Measurements from ENCODE around the gene FLG.
"Not testable (repeated sequence)": the region's sequence is repeated elsewhere in the genome, so short reads cannot be mapped to it uniquely, and the experiment has no call there.

The FLG gene

GRCh38 chr1:152313319-152313801, 11.7 kb downstream of the FLG start:
- no peak overlapping the region for H3K4me3 ChIP-seq (ENCODE audit: low read depth, low read length)
- TF ChIP-seq CTCF (IDR thresholded peaks at IDR 0.05; ENCODE audit: low read depth, low read length) = no peak

- not testable (repeated sequence) for H3K4me3 ChIP-seq (ENCODE audit: low read depth, low read length)
These were observed 12.9 kb downstream of the FLG start for GRCh38 chr1:152312169-152312568.

- TF ChIP-seq CTCF (IDR thresholded peaks at IDR 0.05; ENCODE audit: low read depth, low read length) = no peak
- H3K4me3 ChIP-seq (ENCODE audit: low read depth, low read length) = no peak overlapping the region
These were observed 15.1 kb downstream of the FLG start for GRCh38 chr1:152309955-152310354.

GRCh38 chr1:152309320-152309901, 15.6 kb downstream of the FLG start:
- H3K4me3 ChIP-seq (ENCODE audit: low read depth, low read length) = not testable (repeated sequence)

- not testable (repeated sequence) for H3K4me3 ChIP-seq (ENCODE audit: low read depth, low read length)
These were observed 16.3 kb downstream of the FLG start for GRCh38 chr1:152308758-152309157.

GRCh38 chr1:152307970-152308369, 17.1 kb downstream of the FLG start:
- not testable (repeated sequence) for H3K4me3 ChIP-seq (ENCODE audit: low read depth, low read length)

- H3K4me3 ChIP-seq (ENCODE audit: low read depth, low read length) = not testable (repeated sequence)
These were observed 18.9 kb downstream of the FLG start for GRCh38 chr1:152306123-152306522.

- H3K4me3 ChIP-seq (ENCODE audit: low read depth, low read length) = not testable (repeated sequence)
These were observed 20.3 kb downstream of the FLG start for GRCh38 chr1:152304773-152305172.

- H3K4me3 ChIP-seq (ENCODE audit: low read depth, low read length) = not testable (repeated sequence)
These were observed 21.7 kb downstream of the FLG start for GRCh38 chr1:152303139-152303872.

GRCh38 chr1:152256394-152256793, 68.6 kb downstream of the FLG start:
- H3K4me3 ChIP-seq (ENCODE audit: low read depth, low read length) = not testable (repeated sequence)

Measured in WI38 (cell line).